HG03378 (cell line): ENCODE data around the gene COQ8A.
"Not testable (repeated sequence)": the region's sequence is repeated elsewhere in the genome, so short reads cannot be mapped to it uniquely, and the experiment has no call there.

ENCODE experiments used
- ATAC-seq: cut with Tn5 transposase; IDR thresholded peaks from one replicate; pipeline ENCODE4 v1.9.1; 2021; ENCODE audit warnings: mild to moderate bottlenecking, moderate library complexity; ENCODE audit not compliant: unreplicated experiment

Gene COQ8A

DNA sequence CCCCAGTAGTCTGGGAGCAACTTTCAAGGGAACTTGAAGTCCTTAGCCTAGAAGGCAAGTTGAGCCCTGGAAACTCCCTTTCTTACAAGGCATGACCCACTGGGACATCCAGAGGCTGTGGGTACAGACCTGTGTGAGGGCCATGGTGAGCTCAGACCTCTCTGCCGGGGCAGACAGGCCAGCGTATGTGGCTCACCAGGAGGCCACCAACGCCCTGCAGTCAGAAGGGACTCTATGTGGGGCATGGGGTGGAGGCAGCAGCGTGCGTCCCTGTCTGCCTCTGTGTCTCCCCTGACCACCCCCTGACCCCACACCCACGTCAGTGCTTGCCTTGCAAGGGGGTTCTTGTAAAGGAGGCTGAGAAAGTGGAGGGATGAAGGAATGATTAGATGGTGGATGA is 10.8 kb downstream of the COQ8A start:
- ATAC-seq, result no peak

- ATAC-seq, result no peak
Measured at GRCh38 chr1:226951286-226952117, 11.4 kb downstream of the COQ8A start.

GRCh38 chr1:226952118-226952441 is 12.0 kb downstream of the COQ8A start:
- ATAC-seq, result no peak

DNA sequence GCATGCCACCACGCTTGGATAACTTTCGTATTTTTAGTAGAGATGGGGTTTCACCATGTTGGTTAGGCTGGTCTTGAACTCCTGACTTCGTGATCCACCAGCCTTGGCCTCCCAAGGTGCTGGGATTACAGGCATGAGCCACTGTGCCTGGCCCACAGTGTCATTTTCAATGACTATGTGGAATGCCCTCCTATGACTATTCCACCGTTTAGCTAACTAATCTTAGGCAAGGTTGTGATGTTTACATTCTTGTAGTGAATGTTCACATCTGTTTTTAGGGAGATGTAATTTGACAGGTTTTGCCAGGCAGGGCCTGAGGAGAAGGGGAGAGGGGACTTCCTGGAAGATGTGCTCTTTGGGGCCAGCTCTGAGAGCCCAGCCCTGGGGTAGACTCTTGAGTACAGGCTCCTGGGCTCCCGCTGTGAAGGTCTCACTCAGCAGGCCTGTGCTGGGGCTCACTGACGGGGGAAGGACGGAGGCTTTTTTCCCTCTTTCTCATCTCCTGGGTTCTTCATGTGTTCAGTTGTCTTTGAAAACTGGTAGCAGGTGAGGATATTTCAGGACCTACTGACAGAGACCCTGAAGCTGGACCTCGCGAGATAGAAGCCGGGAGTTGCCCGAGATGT is 13.2 kb downstream of the COQ8A start:
- ATAC-seq, result no peak

- ATAC-seq, result no peak
Measured at GRCh38 chr1:226954337-226954736, 14.2 kb downstream of the COQ8A start.

DNA sequence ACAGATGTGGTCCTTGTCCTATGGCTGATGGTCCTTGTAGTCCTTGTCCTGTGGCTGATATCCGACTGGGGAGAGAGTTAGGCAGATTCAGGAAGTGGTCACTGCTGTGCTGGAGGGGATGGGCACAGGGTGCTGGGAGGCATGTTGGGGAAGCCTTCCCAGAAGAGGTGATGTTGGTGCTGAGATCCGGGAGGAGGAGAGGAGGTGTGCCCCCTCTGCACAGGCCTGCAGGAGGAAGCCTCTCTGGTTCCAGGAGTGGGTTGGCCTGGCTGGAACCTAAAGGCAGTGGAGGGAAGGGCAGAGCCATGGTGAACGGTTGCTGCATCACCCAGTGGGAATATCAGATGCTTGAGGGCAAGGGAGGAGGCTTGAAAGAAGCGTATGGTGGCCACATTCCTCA is 14.7 kb downstream of the COQ8A start:
- ATAC-seq, result no peak

- not testable (repeated sequence) for ATAC-seq
Measured at GRCh38 chr1:226955857-226956256, 15.8 kb downstream of the COQ8A start.

- ATAC-seq, result no peak
Measured at GRCh38 chr1:226956942-226957713, 17.0 kb downstream of the COQ8A start.

DNA sequence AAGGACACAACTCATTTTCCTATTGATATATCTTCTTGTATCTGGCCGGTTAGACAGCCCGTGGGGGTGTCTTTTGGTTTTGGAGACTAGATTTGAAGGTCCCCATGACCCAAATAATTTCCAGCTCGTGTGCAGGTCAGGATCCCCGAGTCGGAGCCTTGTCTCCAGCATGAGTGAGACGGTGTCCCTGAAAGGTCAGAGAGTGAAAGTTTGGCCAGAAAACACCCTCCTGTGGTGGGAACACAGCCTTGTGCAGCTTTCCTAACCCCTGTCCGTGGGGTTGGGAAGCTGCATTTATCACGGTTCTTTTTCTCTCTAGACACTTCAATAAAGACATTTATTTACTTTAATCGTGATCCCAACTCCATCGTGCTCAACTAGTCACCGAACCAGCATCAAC is 17.6 kb downstream of the COQ8A start:
- no peak for ATAC-seq

DNA sequence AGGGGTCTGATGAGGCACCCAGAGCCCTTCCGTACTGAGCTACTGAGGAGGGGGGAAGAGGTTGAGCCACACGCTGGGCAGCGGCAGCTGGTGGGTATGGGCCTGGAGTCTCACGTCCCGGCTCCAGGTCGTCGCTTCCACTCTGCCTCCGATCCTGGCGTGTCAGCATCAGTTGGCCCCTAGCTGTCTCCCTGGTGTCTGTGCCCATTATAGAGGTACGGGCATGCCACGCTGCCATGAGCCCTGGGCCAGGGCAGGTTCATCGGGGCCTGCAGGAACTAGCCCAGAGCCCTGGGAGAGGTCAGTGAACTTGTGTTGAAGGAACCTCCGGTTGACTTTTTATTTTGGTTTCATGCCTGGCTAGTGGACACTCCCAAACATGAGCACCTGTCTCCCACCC is 18.2 kb downstream of the COQ8A start:
- no peak for ATAC-seq

- ATAC-seq, result no peak
Measured at GRCh38 chr1:226960256-226960655, 20.2 kb downstream of the COQ8A start.

DNA sequence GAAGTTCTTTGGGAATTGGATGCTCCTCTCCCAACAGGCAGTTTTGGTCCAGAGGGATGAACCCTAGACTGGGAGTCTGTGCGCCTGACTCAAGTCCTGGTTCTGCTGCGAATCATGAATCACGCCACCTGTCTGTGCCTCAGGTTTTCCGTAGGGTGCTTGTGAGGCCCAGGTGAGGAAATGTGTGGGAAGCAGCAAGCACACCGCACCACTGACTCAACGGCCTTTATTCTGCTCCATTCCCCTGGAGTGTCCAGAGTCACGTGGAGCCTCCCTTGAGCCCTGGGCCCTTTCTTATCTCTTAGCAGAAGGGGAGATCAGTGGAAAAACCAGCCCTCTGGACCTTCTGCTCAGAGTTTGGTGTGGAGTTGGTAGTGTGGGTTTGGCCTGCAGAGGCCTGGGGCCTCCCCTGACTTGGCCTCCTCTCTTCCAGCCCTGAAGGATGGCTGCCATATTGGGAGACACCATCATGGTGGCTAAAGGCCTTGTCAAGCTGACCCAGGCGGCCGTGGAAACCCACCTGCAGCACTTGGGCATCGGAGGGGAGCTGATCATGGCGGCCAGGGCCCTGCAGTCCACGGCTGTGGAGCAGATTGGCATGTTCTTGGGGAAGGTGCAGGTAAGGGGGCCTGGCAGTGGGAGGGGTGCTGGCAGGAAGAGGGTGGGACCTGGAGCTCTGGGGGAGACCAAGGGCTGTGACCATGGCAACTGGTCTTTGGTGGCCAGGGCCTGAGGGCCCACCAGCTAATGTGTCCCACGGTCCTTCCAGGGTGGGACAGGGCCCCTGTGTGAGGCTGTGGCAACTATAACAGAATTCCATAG is 21.1 kb downstream of the COQ8A start:
- ATAC-seq, result no peak

- no peak for ATAC-seq
Measured at GRCh38 chr1:226962421-226963391, 22.6 kb downstream of the COQ8A start.

- ATAC-seq, result no peak
Measured at GRCh38 chr1:226964068-226964425, 24.0 kb downstream of the COQ8A start.

DNA sequence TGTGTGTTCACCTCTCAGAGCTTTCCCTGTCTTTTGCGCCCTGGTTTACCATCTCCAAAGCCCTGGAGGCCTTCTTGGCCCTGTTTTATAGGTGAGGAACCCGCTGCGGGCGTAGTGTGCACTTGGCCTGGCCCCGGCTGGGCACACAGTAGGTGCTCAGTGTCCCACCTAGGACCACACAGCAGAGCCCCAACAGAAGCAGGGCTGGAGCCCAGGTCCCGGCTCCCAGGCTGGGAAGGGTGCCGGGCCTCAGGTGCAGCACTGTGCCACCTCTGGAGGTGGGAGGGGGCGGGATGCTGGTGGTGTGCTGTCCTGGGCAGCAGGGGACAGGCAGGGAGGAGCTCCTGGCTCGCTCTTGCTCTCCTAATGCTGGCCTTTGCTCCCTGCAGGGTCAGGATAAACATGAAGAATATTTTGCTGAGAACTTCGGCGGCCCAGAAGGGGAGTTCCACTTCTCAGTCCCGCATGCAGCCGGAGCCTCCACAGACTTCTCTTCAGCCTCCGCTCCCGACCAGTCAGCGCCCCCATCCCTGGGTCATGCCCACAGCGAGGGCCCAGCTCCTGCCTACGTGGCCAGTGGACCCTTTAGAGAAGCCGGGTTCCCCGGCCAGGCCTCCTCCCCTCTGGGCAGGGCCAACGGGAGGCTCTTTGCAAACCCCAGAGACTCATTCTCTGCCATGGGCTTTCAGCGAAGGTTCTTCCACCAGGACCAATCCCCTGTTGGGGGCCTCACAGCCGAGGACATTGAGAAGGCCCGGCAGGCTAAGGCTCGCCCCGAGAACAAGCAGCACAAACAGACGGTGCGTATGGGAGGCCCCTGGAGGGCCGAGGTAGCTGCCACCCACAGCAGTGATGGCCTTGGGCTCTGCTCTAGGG is 24.8 kb downstream of the COQ8A start:
- ATAC-seq, result no peak

DNA sequence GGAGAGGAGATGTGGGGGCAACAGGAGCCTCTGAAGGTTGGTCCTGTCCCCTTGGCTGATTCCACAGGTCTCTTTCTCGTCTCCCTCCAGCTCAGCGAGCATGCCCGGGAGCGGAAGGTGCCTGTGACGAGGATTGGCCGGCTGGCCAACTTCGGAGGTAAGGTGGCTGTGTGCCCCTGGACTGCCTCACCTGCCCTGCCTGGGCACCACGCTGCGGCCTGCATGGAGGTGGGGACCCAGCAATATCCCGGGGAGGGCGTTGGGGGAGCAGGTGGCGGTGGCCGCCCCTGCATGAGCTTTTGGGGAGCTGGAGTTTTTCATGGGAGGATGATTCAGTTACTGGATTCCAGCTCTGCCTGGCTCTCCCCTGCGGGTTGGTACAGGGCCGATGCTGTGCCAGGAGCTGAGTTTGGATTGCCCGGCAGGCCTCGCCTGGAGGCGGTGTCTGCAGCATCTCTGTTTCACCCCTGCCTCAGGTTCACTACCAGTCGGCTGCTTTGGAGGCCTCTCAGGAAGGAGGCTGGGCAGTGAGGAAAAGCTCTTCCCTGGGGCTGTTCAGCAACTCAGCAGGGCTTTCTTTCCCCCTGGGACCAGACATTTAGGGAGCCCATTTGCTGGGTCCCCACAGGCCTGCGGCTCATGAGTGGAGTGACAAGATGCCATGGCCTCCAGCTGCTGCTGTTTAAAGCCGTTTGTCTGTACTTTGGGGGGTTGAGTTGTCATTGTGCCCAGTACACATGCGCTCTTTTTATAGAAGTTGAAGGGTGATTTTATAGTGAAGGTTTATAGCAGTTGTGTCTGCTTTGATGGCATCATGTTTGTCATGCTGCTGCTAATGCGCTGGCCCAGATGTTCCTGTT is 25.7 kb downstream of the COQ8A start:
- no peak for ATAC-seq

DNA sequence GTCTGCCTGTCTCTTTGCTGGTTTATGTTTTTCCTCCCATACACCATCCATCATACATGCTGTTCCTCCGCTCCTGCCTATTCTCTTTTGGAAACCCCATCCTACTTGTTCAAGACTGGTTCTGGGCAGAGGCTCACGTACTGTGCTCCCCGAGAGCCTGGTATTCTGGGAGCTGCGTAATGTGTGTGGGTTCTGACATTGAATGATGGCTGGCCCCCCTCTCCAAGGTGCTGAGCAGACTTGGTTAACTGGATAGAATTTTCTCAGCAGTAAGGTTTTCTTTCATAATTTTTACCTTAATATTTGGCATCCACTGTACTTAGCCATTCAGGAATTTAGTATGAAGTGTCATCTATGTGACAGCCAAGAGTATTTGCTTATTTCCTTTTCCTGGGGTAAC is 26.6 kb downstream of the COQ8A start:
- ATAC-seq, result no peak

- ATAC-seq, result no peak
Measured at GRCh38 chr1:226967665-226968064, 27.6 kb downstream of the COQ8A start.
